Measurements from ENCODE around the gene OGA. TPM values are rescaled to one million over a fixed set of nuclear protein-coding genes. Genes with fewer than 3 reads are reported as not detected.

The OGA gene
- total and polyA plus RNA-seq, 9 of the 15 experiments (the other 6 are each of a cell fraction or from before 2014, with no cell fraction given) = 13.5 to 73.5 (median 59.5) TPM

DNA sequence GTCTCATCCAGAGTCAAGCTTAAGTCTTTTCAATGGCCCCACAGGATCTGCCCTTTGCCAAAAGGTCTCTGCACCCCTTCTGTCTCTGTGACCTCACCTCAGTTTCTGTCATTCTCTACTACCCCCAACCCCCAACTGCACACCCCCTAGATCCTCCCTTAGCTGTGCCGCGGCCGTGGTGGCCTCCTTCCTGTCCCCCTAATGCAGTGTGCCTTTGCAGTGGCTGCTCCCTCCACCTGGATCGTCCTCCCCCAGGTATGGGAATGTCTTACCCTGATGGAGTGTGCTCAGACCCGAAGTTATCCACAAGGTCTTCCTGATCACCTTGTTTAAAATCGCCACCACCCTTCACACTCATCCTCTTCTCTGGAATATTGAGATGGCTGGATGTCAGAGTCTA lies 51.9 kb downstream of the OGA start:
- TF ChIP-seq NBN (IDR thresholded peaks at IDR 0.05; ENCODE audit: low read depth) = no peak
- TF ChIP-seq POLR3G (IDR thresholded peaks at IDR 0.05; ENCODE audit: extremely low read depth, insufficient read length, insufficient replicate concordance) = no peak
- no peak for TF ChIP-seq ZNF75A (CRISPR knock-in tag; IDR thresholded peaks at IDR 0.05)
- no peak for TF ChIP-seq FOXM1 (IDR thresholded peaks at IDR 0.05; ENCODE audit: low read depth)
- TF ChIP-seq FOXM1 (CRISPR knock-in tag; IDR thresholded peaks at IDR 0.05; ENCODE audit: low read depth) = no peak
- TF ChIP-seq, protein P1, sequence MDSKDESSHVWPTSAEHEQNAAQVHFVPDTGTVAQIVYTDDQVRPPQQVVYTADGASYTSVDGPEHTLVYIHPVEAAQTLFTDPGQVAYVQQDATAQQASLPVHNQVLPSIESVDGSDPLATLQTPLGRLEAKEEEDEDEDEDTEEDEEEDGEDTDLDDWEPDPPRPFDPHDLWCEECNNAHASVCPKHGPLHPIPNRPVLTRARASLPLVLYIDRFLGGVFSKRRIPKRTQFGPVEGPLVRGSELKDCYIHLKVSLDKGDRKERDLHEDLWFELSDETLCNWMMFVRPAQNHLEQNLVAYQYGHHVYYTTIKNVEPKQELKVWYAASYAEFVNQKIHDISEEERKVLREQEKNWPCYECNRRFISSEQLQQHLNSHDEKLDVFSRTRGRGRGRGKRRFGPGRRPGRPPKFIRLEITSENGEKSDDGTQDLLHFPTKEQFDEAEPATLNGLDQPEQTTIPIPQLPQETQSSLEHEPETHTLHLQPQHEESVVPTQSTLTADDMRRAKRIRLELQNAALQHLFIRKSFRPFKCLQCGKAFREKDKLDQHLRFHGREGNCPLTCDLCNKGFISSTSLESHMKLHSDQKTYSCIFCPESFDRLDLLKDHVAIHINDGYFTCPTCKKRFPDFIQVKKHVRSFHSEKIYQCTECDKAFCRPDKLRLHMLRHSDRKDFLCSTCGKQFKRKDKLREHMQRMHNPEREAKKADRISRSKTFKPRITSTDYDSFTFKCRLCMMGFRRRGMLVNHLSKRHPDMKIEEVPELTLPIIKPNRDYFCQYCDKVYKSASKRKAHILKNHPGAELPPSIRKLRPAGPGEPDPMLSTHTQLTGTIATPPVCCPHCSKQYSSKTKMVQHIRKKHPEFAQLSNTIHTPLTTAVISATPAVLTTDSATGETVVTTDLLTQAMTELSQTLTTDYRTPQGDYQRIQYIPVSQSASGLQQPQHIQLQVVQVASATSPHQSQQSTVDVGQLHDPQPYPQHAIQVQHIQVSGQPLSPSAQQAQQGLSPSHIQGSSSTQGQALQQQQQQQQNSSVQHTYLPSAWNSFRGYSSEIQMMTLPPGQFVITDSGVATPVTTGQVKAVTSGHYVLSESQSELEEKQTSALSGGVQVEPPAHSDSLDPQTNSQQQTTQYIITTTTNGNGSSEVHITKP (IDR thresholded peaks at IDR 0.05; ENCODE audit: partially characterized antibody) = no peak
- TF ChIP-seq ZNF57 (CRISPR knock-in tag; IDR thresholded peaks at IDR 0.05) = no peak
- no peak for TF ChIP-seq EP400 (IDR thresholded peaks at IDR 0.05)
- in situ Hi-C loops (cut with MboI) = no loop called here
- FAIRE-seq = no peak

More for the DNA sequence above, 51.9 kb downstream of the OGA start:
- Histone ChIP-seq H3K27me3 (ENCODE audit: control insufficient read depth in 2 of 2, insufficient read depth in 2 of 2, low read length in 2 of 2) (peaks cover 20 to 64% of the 10 kb centered on the region in 2 experiments; a peak in 4 of 5 replicates), H3K9me3 (replicated peaks; ENCODE audit: control insufficient read depth, insufficient read depth, low read depth, low read length) (no peaks in the 10 kb centered on the region), H3K36me3 (ENCODE audit: control insufficient read depth, insufficient read depth, low read length) (no peaks in the 10 kb centered on the region), H3K79me2 (ENCODE audit: control insufficient read depth, insufficient read depth, low read length) (no peaks in the 10 kb centered on the region), H3K27ac (ENCODE audit: extremely low read depth, low read depth, low read length) (no peak overlapping the region), H3K4me1 (replicated peaks in 1 of 2; ENCODE audit: control insufficient read depth in 2 of 2, insufficient read depth in 2 of 2, low read length in 2 of 2) (peaks cover 0 to 12% of the 10 kb centered on the region in 2 experiments; a peak in 2 of 5 replicates), H3K4me2 (ENCODE audit: insufficient read depth, low read length) (no peak overlapping the region), H4K20me1 (replicated peaks; ENCODE audit: control insufficient read depth, insufficient read depth, low read length) (0 out of 2 replicates have a peak, but pooled peaks cover 5% of the 10 kb centered on the region), H3K9ac (ENCODE audit: insufficient read depth in 1 of 2, low read depth in 2 of 2, low read length in 2 of 2) (no peak overlapping the region), H3K9me1 (ENCODE audit: control insufficient read depth, insufficient read depth, low read length) (no peaks in the 10 kb centered on the region), H3K4me3 (no peak overlapping the region), H2AFZ (ENCODE audit: low read depth, low read length) (no peak overlapping the region)
- WGBS (ENCODE audit: insufficient coverage, low coverage, missing lambda C conversion rate) = 0% methylated on average over 6 of the region's 6 CpGs
- ATAC-seq (no peak), DNase-seq (ENCODE audit: extremely low read depth in 1 of 4, low spot score in 3 of 4) (no peak)
- ChIA-PET CTCF (ENCODE audit: low intra/inter-chr PET ratio) (no interaction called here), POLR2A (interaction anchor here (1.1 kb wide), 1 partner anchor 12 kb away, joined by 3 read pairs; no protein-coding TSS in a partner anchor)
- intact Hi-C loops (cut with micrococcal nuclease) = no loop called here
- BruUV-seq (replicated peaks) = no TSS peak

Measured in K562 (cell line).